ENCODE results near the gene AFF3.

- TF ChIP-seq CTCF (IDR thresholded peaks at IDR 0.05) (no peak), POLR2A (IDR thresholded peaks at IDR 0.05) (no peak)
Observed at GRCh38 chr2:99960291-99960690, 182.1 kb downstream of the AFF3 start.

All from lower leg skin (tissue), 3 donors.